WTC11 (cell line): Measurements from ENCODE around the gene BCAT1.

Experiments used
- ATF3 ChIP-seq: sonication (generic); formaldehyde crosslinking; conservative IDR thresholded peaks from 2 replicates; pipeline ENCODE4 v1.8.1; 2022; ENCODE audit warnings: mild to moderate bottlenecking, missing genetic modification reagents
- CTCF ChIP-seq: fragments of 200-600 bp; IDR thresholded peaks from 2 replicates; pipeline ENCODE4 v1.8.0; 2022; ENCODE audit warnings: antibody characterized with exemption
- FOXP4 ChIP-seq: sonication (generic); formaldehyde crosslinking; IDR thresholded peaks from 2 replicates; pipeline ENCODE4 v1.8.0; 2022; ENCODE audit warnings: mild to moderate bottlenecking, missing genetic modification reagents

- TF ChIP-seq FOXP4 (CRISPR knock-in tag) (no peak), ATF3 (CRISPR knock-in tag) (no peak), CTCF (no peak)
Observed at GRCh38 chr12:24854908-24855307, 94.0 kb downstream of the BCAT1 start.
